GM12865 (cell line): ENCODE results near the gene DNM1.

Experiments
- DNase-seq: peaks from one replicate; pipeline ENCODE4 v3.0.0; 2010; ENCODE audit warnings: low read depth
- H3K4me3 ChIP-seq: 2 replicates; pipeline ENCODE4 v1.5.1; 2011; ENCODE audit warnings: mild to moderate bottlenecking, low read depth, low read length, control low read depth
- TF ChIP-seq, protein P1 (sequence below): IDR thresholded peaks from 2 replicates; pipeline ENCODE4 v1.5.1; 2011; ENCODE audit warnings: low read length, control low read depth, low read depth, inconsistent platforms; ENCODE audit not compliant: insufficient read depth; ENCODE audit errors: missing control alignments

The DNM1 gene

GRCh38 chr9:128294142-128294541, 91.0 kb downstream of the DNM1 start:
- TF ChIP-seq, protein P1, sequence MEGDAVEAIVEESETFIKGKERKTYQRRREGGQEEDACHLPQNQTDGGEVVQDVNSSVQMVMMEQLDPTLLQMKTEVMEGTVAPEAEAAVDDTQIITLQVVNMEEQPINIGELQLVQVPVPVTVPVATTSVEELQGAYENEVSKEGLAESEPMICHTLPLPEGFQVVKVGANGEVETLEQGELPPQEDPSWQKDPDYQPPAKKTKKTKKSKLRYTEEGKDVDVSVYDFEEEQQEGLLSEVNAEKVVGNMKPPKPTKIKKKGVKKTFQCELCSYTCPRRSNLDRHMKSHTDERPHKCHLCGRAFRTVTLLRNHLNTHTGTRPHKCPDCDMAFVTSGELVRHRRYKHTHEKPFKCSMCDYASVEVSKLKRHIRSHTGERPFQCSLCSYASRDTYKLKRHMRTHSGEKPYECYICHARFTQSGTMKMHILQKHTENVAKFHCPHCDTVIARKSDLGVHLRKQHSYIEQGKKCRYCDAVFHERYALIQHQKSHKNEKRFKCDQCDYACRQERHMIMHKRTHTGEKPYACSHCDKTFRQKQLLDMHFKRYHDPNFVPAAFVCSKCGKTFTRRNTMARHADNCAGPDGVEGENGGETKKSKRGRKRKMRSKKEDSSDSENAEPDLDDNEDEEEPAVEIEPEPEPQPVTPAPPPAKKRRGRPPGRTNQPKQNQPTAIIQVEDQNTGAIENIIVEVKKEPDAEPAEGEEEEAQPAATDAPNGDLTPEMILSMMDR, result no peak
- DNase-seq, result no peak
- no peak overlapping the region for H3K4me3 ChIP-seq

DNA sequence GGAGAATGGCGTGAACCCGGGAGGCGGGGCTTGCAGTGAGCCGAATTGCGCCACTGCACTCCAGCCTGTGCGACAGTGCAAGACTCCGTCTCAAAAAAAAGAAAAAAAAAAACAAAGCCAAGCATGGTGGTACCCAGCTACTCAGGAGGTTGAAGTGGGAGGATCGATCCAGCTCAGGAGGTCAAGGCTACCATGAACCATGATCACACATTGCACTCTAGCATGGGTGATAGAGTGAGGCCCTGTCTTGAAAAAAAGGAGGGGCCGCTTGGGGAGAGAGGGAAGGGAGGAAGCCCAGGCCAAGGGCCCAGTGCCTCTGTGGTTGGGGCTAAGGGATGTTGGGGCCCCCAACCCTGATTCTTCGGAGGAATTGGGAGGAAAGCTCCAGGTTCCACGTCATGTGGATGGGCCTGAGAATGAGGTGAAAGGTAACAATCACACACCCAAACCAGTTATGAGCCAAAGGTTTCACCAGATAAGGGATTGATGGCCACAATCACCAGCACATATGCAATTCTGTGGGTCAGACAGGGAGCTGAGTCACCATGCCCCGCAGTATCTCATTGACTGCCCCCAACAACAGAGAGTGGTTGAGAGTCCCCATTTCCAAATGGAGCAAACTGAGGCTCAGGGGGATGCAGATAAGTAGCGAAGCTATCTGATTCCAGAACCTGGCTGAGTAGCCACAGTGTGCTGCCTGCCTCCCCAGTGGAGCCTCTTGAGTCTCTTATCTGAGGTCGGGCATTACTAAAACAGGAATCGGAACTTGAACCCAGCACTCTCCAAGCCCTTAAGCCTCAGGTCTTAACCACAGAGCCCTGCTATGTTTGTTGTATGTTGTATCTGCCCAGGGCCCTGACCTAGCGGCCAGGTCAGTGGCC, 93.4 kb downstream of the DNM1 start:
- no peak overlapping the region for H3K4me3 ChIP-seq
- DNase-seq, result no peak
- TF ChIP-seq, protein P1, result no peak

DNA sequence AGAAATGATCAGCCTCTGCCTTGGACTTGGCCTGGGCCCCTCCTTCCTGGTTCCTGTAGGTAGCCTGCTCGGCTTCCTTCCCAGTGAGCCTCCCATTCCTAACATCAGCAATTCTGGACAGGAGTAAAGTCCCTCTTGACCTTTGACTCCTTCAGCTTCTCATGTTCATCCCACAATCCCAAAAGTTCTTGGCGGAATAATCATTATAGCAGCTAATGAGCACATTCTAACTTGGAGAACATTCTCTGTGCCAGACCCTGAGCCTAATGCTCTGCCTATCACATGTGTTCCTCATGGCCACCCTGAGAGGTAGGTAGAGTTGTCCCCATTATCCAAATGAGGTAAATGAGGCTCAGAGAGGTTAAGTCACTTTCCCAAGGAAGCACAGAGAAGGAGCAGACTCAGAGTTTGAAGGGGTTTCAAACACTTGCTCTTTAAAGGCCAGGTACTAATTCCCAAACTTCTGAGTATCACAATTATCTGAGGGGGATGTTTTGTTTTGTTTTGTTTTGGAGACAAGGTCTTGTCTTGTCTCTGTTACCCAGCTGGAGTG, 94.1 kb downstream of the DNM1 start:
- no peak overlapping the region for H3K4me3 ChIP-seq
- DNase-seq, result no peak
- TF ChIP-seq, protein P1, result no peak

- TF ChIP-seq, protein P1, result no peak
- DNase-seq, result no peak
- H3K4me3 ChIP-seq, result no peak overlapping the region
These were observed 95.6 kb downstream of the DNM1 start for GRCh38 chr9:128298535-128299482.

DNA sequence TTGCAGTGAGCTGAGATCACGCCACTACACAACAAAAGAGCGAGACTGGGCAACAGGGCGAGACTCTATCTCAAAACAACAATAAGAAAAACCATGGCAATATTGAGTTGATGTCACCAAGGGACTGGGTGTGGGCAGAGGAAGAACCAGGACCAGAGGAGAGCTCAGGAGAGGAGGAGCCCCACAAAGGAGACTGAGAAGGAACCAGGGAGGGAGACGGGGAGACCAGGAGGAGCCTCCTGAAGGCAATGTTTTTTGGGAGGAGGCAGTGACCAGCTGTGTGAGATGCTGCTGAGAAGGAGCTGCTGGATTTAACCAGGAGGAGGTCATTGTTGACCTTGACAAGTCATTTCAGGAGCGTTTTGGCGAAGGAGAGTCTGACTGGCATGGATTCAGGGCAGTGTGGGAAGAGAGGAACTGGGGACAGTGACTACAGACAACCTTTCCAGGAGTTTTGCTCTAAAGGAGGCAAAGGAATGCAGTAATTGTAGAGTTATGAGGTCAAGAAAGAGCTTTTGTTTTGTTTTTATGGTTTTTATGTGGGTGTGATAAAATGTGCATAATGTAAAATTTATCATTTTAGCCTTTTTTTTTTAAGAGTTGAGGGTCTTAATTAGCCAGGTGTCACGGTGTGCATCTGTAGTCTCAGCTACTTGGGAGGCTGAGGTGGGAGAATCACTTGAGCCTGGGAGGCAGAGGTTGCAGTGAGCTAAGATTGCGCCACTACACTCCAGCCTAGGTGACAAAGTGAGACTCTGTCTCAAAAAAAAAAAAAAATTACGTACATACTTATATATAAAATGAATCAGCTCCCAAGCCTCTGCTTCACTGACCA, 101.2 kb downstream of the DNM1 start:
- no peak for DNase-seq
- H3K4me3 ChIP-seq, result no peak overlapping the region
- TF ChIP-seq, protein P1, result no peak
